Activated T-cell treated with anti-CD3 and anti-CD28 coated beads, Interleukin-2, amount 50 U/mL, for 4 hours (primary cell): ENCODE data around the gene FALEC. TPM values are rescaled to one million over a fixed set of nuclear protein-coding genes. Genes with fewer than 3 reads are reported as not detected.

Experiments used
- total RNA-seq, 3 donors: library from RNA; stranded (reverse); gene quantifications; one replicate each; pipeline ENCODE4 v1.2.1, GENCODE V29; 2021

FALEC gene
- total RNA-seq, 3 donors from 2014 or later, result 0.40 TPM; not detected in 2

Other genes starting within 250 kb of the FALEC start
- 100 to 1,000 TPM; 121 to 124 (median 123) TPM for gene APH1A, start 246.7 kb upstream of the FALEC start, total RNA-seq
- gene C1orf54, start 243.0 kb upstream of the FALEC start, total RNA-seq, result under 1 TPM; 0.38 to 0.58 (median 0.40) TPM
- 1 to 10 TPM; 2.0 to 2.3 (median 2.3) TPM for gene CIART, start 233.2 kb upstream of the FALEC start, total RNA-seq
- 10 to 100 TPM; 76.1 to 80.5 (median 79.4) TPM for gene MRPS21, start 221.9 kb upstream of the FALEC start, total RNA-seq
- gene PRPF3, start 194.2 kb upstream of the FALEC start, total RNA-seq, result 100 to 1,000 TPM in 2 of 3 donors, 10 to 100 TPM in 1; 88.3 to 108 (median 102) TPM
- 10 to 100 TPM; 18.6 to 19.8 (median 19.2) TPM for gene RPRD2, start 151.6 kb upstream of the FALEC start, total RNA-seq
- 10 to 100 TPM; 38.6 to 43.1 (median 38.7) TPM for gene TARS2, start 28.3 kb upstream of the FALEC start, total RNA-seq
- gene ECM1, start 7.6 kb upstream of the FALEC start, total RNA-seq, result under 1 TPM; 0.43 to 0.82 (median 0.50) TPM
- under 1 TPM; 0.19 to 0.34 (median 0.33) TPM for gene ADAMTSL4, start 33.7 kb downstream of the FALEC start, total RNA-seq
- 100 to 1,000 TPM; 228 to 237 (median 236) TPM for gene MCL1, start 63.9 kb downstream of the FALEC start, total RNA-seq
- gene ENSA, start 113.9 kb downstream of the FALEC start, total RNA-seq, result 100 to 1,000 TPM; 221 to 224 (median 223) TPM
- gene GOLPH3L, start 181.4 kb downstream of the FALEC start, total RNA-seq, result 10 to 100 TPM; 11.2 to 11.9 (median 11.5) TPM
- under 1 TPM in 1 of 3 donors, not detected in 2; 0.16 TPM for gene HORMAD1, start 205.1 kb downstream of the FALEC start, total RNA-seq